ENCODE results near the gene ATP6V1G1.
"Not testable (repeated sequence)": the region's sequence is repeated elsewhere in the genome, so short reads cannot be mapped to it uniquely, and the experiment has no call there.

ATP6V1G1 gene

DNA sequence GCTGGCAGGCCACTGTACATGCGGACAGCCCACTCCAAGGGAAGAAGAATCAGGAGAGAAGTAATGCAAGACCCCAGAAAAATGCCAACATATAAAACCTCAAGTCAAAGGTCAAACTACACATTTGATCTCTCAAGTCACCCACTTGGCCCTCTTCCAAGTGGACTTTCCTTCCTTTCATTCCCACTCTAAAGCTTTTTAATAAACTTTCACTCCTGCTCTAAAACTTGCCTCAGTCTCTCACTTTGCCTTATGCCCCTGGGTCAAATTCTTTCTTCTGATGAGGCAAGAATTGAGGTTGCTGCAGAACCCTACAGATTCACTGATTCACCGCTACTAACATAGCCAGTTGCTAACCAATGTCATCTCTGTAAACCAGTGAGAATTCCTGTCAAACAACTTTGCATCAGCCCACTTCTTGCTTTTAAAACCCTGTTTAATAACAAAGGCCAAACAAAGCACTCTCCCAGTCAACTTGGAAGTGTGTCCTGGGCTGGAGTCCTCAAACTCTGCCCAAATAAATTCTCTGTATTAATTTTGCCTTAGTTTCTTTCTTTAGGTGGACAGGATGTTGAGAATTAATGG is 6.9 kb upstream of the ATP6V1G1 start:
- no peak for DNase-seq (ENCODE audit: low spot score)

DNA sequence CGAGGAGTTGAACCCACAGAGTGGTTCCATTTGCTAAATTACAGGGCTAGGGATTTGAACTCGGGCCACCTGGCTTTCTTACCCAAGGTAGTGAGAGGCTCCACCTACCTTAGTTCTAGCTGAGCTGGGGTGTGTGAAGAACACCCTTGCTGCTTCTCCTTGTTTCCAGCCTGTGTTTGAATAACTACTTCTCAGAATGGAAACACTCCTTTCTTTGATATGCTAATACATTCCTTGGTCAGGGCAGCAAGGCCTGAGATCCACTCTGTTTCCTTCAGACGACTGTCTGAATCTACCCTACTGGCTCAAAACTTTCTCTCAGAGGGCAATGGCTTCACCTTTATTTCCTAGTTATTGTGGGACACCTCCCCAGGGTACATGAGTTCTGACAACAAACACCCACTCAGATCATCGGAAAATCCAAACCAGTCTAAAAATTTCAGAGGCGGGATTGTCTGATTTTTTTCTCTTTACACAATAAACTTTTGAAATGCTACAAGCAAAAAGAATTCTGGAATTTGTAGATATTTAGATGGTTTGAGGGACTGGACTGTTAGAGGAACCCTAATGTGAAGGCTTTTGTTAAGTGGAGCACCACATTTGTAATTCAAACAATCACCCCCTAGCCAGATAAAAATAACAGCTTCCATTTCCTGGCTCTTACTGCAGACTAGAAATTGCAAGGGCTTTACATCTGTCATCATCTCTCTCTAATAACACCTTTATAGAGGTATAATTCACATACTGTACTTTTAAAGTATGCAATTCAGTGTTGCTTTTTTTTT is 4.0 kb upstream of the ATP6V1G1 start:
- DNase-seq (ENCODE audit: low spot score): no peak

GRCh38 chr9:114588210-114588609 is 641 bp downstream of the ATP6V1G1 start:
- peak; percentile 48 for DNase-seq (ENCODE audit: low spot score)

- peak; percentile 72 for DNase-seq (ENCODE audit: low spot score)
Observed at GRCh38 chr9:114588651-114589526, 1.3 kb downstream of the ATP6V1G1 start.

- DNase-seq (ENCODE audit: low spot score): no peak
Observed at GRCh38 chr9:114590328-114590727, 2.8 kb downstream of the ATP6V1G1 start.

GRCh38 chr9:114591291-114591787 is 3.8 kb downstream of the ATP6V1G1 start:
- DNase-seq (ENCODE audit: low spot score): no peak

DNA sequence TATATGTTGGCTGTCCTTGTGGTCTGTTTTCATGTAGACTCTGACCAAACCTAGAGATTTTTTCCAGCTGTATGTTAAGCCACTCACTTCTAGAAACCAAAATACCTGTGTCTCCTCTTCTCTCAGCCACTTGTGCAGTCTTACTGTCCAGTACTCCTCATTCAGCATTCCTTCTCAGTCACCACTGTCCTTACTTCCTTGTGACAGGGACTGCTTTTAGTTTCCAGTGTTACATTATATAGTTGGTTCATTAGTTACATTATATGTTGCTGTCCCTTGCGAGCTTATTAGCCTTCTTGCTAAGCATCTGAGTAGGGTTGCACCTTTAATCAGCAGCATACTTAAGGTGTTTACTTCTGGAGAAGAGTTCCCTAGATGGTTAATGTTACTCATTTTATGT is 4.3 kb downstream of the ATP6V1G1 start:
- no peak for DNase-seq (ENCODE audit: low spot score)

GRCh38 chr9:114592356-114592755 is 4.8 kb downstream of the ATP6V1G1 start:
- no peak for DNase-seq (ENCODE audit: low spot score)

DNA sequence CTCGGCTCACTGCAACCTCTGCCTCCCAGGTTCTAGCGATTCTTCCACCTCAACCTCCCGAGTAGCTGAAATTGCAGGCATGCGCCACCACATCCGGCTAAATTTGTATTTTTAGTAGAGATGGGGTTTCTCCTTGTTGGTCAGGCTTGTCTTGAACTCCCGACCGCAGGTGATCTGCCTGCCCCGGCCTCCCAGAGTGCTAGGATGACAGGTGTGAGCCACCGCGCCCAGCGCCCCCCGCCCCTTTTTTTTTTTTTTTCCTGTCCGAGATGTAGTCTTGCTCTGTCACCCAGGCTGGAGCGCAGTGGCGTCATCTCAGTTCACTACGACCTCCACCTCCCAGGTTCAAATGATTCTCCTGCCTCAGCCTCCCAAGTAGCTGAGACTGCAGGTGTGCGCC is 6.6 kb downstream of the ATP6V1G1 start:
- DNase-seq (ENCODE audit: low spot score): no peak

DNA sequence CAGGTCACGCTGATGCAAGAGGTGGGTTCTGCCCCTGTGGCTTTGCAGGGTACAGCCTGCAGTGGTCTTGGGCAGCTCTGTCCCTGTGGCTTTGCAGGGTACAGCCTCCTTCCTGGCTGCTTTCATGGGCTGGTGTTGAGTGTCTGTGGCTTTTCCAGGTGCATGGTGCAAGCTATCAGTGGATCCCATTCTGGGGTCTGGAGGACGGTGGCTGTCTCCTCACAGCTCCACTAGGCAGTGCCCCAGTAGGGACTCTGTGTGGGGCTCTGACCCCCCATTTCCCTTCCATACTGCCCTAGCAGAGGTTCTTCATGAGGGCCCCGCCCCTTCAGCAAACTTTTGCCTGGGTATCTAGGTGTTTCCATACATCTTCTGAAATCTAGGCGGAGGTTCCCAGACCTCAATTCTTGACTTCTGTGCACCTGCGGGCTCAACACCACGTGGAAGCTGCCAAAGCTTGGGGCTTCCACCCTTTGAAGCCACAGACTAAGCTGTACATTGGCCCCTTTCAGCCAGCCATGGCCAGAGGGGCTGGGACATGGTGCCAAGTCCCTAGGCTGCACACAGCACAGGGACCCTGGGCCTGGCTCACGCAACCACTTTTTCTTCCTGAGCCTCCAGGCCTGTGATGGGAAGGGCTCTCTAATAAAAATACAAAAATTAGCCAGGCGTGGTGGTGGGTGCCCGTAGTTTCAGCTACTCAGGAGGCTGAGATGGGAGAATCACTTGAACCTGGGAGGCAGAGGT is 13.1 kb downstream of the ATP6V1G1 start:
- not testable (repeated sequence) for DNase-seq (ENCODE audit: low spot score)

DNA sequence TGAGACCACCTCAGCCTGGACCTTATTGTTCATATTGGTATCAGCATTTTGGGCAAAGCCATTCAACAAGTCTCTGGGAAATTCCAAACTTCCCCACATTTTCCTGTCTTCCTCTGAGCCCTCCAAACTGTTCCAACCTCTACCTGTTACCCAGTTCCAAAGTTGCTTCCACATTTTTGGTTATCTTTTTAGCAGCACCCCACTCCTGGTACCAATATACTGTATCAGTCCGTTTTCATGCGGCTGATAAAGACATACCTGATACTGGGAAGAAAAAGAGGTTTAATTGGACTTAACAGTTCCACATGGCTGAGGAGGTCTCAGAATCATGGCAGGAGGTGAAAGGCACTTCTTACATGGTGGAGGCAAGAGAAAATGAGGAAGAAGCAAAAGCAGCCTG is 14.2 kb downstream of the ATP6V1G1 start:
- not testable (repeated sequence) for DNase-seq (ENCODE audit: low spot score)

DNA sequence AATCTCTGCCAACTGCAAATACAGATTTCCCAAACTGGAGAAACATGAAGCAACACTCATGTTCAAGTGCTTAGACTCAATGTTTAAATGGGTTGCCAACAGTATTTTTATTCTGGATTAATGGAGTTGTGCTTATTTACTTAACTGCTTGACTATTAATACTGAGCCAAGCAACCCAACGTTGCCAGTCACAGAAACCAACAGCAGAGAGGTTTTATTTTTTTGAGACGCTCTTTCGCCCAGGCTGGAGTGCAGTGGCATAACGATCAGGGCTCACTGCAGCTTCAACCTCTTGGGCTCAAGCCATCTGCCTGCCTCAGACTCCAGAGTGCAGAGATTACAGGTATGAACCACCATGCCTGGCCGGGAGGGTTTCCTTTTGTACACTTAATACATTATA is 15.1 kb downstream of the ATP6V1G1 start:
- DNase-seq (ENCODE audit: low spot score): no peak

GRCh38 chr9:114603248-114603647 is 15.7 kb downstream of the ATP6V1G1 start:
- peak; percentile 62 for DNase-seq (ENCODE audit: low spot score)

- DNase-seq (ENCODE audit: low spot score): no peak
Observed at GRCh38 chr9:114604989-114605388, 17.4 kb downstream of the ATP6V1G1 start.

DNA sequence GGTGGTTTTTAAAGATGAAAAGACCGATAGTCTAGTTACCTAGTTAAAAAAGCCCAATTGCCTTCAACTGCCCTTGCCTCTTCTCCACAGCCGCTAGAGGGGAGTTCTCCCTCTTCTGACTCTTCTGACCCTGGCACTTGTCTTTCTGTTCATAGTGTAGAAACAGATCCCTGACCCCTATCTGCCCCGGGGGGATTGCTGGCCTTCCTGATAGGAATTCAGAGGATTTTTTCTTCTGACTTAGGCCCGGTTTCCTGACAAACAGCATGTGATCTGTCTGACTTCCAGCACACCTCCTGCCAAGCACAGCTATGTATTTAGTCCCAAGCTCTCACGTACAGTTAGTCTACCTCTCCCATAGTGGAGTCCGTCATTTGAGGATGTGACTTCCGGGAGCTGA is 18.5 kb downstream of the ATP6V1G1 start:
- DNase-seq (ENCODE audit: low spot score): no peak

GRCh38 chr9:114606597-114607207 is 19.1 kb downstream of the ATP6V1G1 start:
- DNase-seq (ENCODE audit: low spot score): no peak

- peak; percentile 27 for DNase-seq (ENCODE audit: low spot score)
Observed at GRCh38 chr9:114607671-114608524, 20.3 kb downstream of the ATP6V1G1 start.

DNA sequence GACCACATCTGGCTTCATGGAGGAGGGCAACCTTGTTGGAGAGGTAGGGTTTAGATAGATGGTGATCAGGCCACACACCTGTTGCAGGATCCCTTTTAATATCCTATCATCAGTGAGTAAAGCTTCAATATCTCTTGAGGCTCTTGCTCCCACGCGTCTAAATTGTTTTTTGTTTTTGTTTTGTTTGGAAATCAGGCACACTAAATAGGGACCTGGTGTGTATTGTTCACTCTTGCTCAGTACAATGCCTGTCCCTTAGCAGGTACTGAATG is 20.9 kb downstream of the ATP6V1G1 start:
- no peak for DNase-seq (ENCODE audit: low spot score)

- DNase-seq (ENCODE audit: low spot score): peak; percentile 74
Observed at GRCh38 chr9:114611516-114612271, 24.1 kb downstream of the ATP6V1G1 start.
